ENCODE measurements around the gene RNF167.

The RNF167 gene

GRCh38 chr17:4953451-4953961 is 13.4 kb downstream of the RNF167 start:
- no peak for DNase-seq (ENCODE audit: low read depth in 2 of 2)

DNA sequence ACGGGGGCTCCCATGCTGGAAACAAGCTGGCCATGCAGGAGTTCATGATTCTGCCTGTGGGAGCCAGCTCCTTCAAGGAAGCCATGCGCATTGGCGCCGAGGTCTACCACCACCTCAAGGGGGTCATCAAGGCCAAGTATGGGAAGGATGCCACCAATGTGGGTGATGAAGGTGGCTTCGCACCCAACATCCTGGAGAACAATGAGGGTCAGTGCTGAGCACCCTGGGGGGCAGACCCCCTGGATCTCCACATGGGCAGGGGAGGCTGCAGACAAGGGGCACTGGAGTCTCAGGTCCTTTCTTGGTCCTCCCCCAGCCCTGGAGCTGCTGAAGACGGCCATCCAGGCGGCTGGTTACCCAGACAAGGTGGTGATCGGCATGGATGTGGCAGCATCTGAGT is 15.0 kb downstream of the RNF167 start:
- no peak for DNase-seq (ENCODE audit: low read depth in 2 of 2)

DNA sequence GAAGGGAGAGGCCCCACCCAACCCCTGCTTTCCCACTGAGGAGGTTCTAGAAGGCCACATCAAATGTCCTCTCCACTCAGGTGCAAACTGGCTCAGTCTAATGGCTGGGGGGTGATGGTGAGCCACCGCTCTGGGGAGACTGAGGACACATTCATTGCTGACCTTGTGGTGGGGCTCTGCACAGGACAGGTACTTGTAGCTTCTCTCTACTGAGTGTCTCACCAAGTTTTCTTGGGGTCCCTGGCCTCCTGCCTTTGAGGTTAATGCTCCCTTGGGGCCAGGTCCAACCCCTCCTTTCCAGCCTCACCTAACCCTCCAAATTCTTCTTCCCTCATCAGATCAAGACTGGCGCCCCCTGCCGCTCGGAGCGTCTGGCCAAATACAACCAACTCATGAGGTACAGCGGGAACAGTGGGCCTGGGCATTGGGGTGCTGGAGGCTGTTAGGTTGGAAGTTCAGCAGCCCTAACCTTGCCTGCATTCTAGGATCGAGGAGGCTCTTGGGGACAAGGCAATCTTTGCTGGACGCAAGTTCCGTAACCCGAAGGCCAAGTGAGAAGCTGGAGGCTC is 16.5 kb downstream of the RNF167 start:
- no peak for DNase-seq (ENCODE audit: low read depth in 2 of 2)

DNA sequence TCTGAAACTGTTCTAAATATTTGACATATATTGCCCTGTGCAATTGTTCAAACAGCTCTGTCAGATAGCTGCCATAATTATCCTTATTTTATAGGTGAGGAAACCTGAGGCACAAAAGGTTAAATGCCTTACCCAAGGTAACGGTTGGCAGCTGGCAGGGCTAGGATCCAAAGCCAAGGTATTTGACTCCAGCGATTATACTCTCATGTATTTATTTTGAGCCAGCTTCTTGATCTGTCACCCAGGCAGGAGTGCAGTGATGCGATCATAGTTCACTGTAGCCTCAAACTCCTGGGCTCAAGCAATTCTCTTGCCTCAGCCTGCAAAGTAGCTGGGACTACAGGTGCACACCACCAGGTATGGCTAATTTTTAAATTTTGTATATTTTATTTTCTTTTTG is 18.0 kb downstream of the RNF167 start:
- no peak for DNase-seq (ENCODE audit: low read depth in 2 of 2)

GRCh38 chr17:4959261-4959965 is 19.3 kb downstream of the RNF167 start:
- DNase-seq (ENCODE audit: low read depth in 2 of 2): no peak

DNA sequence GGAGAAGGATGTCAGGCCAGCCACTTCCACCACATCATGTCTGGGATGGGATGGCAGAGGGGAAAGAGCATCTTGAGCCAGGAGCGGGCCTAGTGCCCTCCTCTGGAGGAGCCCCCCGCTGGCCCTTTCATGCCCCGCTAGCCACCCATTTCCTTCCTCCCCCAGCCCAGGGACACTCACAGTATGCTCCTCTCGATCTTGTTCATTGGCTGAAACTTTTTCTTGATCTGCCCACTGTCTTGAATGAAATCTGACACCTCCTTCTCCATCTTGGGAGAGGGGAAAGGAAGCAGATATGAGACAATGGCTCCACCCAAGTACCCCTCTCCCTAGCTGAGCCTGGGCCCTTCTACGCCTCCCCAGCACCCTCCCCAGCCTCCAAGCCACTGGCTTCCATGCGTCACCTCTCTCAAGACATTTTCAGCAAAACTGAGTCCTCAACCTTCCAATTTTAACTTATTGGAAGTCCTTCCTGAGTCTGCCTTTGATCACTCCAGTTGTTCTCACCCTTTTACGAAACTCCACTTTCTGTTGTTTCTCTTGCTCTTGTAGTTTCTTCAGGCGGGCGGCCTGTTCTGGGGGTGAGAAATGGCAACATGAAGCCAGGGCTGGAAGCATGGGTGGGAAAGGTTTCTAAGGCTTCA is 20.3 kb downstream of the RNF167 start:
- no peak for DNase-seq (ENCODE audit: low read depth in 2 of 2)

DNA sequence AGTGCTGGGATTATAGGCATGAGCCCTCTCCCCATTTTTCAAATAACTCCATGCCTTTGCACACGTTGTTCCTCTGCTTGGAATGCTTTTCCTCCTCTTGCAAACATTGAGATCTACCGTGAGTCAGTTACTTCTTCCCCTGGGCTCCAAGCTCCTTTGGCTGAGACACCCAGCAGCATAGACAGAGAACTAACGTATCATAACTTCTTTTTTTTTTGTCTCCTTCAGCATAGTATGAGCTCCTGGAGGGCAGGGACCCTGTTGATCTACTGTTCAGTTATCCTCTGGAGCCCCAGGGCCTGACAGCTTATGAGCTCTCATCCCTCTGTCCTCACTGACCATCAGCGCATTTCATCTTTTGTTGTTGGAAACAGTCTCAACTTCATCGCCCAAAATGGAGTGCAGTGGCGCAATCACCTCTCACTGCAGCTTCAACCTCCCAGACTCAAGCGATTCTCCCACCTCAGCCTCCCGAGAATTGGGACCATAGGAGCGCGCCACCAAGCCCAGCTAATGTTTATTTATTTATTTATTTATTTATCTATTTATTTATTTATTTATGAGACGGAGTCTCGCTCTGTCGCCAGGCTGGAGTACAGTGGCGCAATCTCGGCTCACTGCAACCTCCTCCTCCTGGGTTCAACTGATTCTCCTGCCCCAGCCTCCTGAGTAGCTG is 25.4 kb downstream of the RNF167 start:
- DNase-seq (ENCODE audit: low read depth in 2 of 2): no peak

DNA sequence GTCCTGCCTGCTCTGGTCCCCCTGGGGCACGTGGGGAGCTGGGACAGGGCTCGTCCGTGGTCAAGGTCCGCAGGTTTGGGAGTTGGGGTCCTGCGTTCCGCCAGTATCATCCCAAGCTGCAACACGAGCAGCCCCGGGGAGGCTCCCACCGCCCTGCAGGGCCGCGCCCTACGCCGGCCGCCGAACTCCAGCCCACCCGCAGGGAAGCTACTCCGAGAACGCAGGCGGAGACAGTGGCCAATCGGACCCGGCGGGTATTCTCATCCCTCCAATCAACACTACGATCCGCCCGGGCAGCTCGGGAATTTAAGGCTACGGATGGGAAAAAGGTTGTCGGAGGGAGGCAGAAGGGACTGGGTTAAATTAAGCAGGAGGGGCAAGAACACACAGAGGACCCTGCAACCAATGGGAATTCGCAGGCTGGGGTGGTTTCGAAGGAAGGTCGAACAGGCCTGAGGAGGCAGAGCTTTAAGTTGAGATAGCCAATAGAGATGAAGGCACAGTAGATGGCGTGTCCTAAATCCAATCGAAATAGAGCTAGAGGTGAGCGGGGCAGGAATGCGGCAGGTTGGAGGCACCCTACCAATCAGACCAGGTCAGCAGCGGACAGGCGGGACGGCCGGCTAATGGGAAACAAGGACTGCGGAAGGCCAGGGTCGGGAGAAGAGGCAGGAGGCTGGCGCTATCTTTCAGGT is 26.9 kb downstream of the RNF167 start:
- peak; percentile 74 to 92 for DNase-seq (ENCODE audit: low read depth in 2 of 2)

- DNase-seq (ENCODE audit: low read depth in 2 of 2): peak; percentile 81 to 86
Observed at GRCh38 chr17:4967539-4968485, 27.7 kb downstream of the RNF167 start, which contains the start of gene SPAG7. TSS of gene SPAG7 (minus strand) at chr17:4967817. CDS start at chr17:4967804, 13 bp downstream.

DNA sequence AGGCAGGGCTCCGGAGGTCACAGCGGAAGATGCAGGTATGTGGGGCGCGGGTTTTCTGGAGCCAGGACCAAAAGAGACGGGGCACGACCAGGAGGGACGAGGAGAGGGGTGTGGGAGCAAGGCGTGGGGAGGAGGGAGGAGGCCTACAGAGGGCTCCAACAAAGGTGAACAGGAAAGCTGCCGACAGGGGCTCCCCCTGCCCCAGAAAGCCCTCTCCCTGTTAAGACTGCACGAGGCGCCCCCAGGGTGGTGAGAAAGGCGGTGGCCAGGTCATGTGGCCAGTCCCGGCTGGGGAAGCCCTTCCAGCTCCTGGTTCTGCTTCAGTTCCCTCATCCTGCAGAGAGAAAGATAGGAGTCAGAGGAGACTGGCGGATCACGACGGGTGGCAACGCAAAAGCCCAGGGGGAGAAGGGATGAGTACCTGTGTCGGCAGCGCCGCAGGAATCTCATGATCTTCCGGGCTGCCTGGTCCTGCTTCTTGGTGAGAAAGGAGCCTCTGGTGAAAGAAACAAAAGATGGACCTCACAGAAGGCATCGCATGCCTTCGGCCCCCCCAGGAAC is 28.5 kb downstream of the RNF167 start:
- no peak for DNase-seq (ENCODE audit: low read depth in 2 of 2)

GRCh38 chr17:4969047-4969550 is 29.0 kb downstream of the RNF167 start:
- DNase-seq (ENCODE audit: low read depth in 2 of 2): no peak

DNA sequence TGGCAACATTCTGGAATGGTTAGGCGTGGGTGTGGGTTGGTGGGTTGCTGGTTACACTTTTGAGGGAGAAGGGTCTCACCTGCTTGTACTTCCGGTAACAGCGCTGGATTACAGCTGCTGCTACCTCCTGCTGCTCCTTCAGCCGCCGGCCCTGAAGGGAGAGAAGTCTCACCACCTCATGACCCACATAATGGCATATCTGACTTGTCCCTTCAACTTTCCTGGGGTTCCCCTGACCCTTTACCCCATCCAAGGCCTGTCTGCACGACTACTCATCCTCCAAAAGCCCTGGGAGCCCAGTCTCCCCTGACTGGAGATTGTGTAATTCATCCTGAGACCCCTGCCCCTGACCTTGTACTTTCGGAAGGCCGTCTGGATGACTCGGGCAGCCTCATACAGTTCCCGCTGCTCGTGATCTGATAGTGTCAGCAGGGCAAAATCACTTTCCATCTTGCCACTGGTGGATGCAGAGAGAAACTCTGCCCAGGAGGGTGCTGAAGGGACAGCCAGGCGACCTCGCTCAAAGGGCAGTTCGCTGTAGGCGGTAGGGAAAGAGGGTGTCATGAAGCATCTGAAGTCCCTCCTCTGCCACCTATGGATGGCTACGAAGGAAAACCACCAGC is 29.6 kb downstream of the RNF167 start:
- peak in 1 of 2 donors; percentile 10 for DNase-seq (ENCODE audit: low read depth in 2 of 2)

- no peak for DNase-seq (ENCODE audit: low read depth in 2 of 2)
Observed at GRCh38 chr17:4970273-4970672, 30.2 kb downstream of the RNF167 start.

- DNase-seq (ENCODE audit: low read depth in 2 of 2): no peak
Observed at GRCh38 chr17:4971826-4972225, 31.8 kb downstream of the RNF167 start.

DNA sequence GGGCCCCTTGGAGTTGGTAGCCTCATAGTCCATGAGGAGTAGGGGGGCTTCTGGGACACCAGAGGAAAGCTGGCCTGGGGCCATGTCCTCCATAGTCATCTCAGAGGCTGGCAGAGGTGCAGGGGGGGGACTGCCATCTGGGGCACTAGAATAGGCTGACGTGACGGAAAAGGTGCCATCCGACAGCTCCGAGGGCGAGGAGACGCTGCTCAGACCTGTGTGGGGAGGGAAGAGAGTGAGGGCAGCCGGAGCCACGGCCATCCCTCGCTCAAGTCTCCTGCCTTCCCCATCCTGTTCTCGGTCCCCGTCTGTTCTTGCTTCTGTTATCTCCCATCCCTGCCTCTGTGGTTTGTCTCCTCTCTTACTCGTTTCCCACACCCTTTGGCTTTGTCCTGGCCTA is 32.3 kb downstream of the RNF167 start:
- no peak for DNase-seq (ENCODE audit: low read depth in 2 of 2)

- DNase-seq (ENCODE audit: low read depth in 2 of 2): no peak
Observed at GRCh38 chr17:4972752-4973151, 32.7 kb downstream of the RNF167 start.

DNA sequence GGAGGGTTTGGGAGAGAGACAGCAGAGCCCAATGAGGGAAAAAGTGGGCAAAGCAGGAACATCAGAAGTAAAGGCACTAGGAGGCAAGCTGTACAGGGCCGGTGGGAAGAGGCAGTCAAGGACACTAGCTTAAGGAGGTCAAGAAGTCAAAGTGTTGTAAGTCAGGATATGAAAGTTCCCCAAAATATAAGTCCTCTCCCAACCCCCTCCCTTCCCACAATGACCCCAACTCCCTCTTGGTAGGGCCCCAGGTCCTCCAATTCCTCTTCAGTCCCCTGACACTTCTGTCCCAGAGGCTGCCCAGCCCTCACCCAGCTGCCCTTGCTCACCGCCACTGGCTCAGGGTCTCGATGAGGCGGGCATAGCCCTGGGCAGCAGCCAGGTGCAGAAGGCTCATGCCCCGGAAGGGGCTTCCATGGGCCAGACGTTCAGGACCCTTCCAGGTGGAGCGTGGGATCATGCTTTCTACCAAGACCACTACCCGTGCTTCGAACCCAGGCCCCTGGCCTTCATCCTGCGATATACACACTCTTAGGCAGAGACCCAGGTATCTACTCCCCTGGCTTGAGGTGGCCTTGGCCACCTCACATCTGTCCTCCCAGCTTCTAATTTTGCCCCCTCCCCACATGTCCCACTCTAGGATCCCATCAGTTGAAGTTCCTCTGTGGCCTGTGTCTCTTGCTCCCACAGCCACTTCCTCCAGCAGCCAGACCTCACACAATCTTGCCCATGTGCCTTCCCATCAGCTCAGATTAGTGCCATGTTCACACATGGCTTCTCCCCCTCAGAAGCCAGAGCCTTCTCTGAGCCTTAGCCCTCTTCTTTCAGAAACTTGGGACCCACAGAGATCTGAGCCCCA is 33.4 kb downstream of the RNF167 start:
- no peak for DNase-seq (ENCODE audit: low read depth in 2 of 2)

DNA sequence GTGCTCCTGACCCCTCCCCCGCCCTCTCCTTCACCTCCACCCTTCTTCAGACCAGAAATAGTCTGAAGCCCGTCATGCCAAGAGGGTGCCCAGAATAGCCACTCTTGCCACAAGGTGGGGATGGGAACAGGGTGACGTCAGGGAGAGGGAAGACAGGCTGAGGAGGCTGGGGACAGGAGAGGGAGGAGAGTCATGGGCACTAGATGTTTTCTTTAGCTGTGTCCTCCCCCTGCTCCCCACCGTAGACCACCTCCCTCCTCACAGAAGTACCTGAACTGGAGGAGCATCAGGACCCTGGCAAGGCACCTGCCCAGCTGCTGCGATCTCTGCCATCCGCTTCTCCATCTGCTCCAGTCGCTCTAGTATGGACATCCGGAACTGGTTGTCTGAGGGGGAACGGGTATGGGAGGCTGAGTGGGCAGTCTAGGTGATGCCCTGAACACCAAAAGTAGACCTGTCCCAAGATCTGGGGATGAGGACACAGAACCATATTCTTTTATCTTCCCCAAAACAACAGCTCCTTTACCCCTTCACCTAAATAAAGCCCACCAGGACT is 34.1 kb downstream of the RNF167 start:
- no peak for DNase-seq (ENCODE audit: low read depth in 2 of 2)

Data from stimulated activated CD4-positive, alpha-beta T cell treated with anti-CD3 and anti-CD28 coated beads, Interleukin-1b, Interleukin-23, amount 100 ng/mL, for 1 hour (primary cell).